Ecto neural progenitor cell (in vitro differentiated cells): ENCODE results near the gene CCDC91.
"Not testable (repeated sequence)": the region's sequence is repeated elsewhere in the genome, so short reads cannot be mapped to it uniquely, and the experiment has no call there.

Source experiments
- DNase-seq: peaks from one replicate; pipeline ENCODE4 v3.0.0-alpha.2; 2018; ENCODE audit warnings: low spot score

CCDC91 gene

DNA sequence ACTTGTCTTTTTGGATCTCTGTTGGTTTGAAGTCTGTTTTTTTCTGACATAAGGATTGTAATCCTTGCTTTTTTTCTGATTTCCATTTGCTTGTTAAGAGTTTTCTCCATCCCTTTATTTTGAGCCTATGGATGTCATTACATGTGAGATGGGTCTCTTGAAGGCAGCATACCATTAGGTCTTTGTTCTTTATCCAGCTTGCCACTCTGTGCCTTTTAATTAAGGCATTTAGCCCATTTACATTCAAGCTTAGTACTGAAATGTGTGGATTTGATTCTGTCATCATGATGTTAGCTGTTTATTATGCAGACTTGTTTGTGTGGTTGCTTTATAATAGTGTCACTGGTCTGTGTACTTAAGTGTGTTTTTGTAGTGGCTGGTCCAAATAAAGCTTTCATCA, 100.0 kb downstream of the CCDC91 start:
- no peak for DNase-seq

DNA sequence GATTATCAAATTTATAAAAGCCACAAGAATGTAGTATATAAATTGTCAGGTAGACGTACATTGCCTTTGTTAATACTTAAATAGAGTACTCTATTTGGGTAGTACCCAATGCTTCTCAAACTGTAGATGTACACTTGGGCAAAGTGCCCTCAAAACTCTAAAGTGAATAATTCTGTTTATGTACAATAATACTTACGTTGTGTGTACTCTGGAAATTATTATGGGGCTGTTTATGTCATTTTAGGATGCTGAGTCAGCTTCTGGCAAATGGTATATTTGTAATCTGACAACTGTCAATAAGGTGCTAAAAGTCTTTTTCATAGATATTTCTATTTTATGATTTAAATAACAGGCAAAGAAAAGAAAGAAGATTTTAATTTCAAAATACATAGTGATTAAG, 102.4 kb downstream of the CCDC91 start:
- DNase-seq: no peak

DNA sequence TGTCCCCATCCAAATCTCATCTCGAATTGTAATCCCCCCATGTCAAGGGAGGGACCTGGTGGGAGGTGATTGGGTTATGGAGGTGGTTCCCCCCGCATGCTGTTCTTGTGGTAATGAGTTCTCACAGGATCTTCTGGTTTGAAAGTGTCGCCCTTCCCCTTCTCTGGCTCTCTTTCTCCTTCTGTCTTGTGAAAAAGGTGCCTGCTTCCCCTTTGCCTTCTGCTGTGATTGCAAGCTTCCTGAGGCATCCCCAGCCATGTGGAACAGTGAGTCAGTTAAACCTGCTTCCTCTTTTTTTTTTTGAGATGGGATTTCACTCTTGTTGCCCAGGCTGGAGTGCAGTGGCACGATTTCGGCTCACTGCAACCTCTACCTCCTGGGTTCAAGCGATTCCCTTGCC, 104.0 kb downstream of the CCDC91 start:
- no peak for DNase-seq

DNA sequence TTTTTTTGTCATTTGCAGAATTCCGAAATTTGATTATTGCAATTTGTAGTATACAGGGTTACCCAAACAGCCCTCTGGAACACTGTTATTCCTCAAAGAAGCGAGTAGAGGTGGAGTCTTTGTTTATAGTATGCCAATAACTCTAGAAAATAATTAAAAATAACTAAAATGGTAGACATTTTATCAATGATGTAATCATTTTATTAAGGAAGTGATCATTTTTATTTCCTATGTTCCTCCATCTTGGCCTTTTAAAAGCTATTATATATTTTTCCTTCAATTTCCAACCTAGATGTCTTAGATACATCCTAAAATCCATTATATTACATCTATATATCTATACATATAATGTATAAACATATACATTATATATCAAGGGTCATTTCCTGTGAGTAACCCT, 106.0 kb downstream of the CCDC91 start:
- DNase-seq: no peak

DNA sequence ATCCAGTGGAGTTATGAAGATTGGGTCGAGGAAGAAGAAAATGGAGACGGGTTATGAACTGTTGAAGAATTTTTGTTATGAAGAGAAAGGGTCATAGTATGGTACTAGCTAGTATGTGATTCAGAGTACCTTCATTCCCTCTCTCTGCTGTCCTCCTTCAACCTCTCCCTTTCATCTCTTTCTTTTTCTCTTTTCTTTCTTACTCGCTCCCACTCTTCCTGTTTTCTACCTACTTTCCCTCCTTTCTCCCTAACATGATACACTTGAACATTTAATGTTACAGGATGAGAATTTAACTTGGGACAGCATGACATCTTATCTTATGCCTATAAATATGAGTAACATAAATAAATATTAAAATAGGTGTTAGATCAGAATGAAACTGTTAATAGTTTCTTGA, 112.9 kb downstream of the CCDC91 start:
- DNase-seq: no peak

DNA sequence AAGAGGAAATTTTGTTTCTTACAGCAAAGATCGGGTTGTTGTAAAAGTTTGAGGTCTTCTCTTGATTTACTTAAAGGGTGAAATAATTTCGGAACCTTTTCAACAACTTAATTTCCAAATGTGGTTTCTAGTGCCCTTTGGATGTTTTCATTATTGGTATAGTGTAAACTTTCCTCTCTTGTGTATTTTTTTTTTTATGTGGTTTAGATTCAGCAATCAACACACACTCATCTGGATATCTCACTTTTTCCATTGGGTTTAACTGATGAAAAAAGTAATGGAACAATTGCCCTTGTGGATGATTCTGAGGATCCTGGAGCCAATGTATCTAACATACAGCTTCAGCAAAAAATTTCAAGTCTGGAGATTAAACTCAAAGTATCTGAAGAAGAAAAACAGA, 116.3 kb downstream of the CCDC91 start:
- no peak for DNase-seq

DNA sequence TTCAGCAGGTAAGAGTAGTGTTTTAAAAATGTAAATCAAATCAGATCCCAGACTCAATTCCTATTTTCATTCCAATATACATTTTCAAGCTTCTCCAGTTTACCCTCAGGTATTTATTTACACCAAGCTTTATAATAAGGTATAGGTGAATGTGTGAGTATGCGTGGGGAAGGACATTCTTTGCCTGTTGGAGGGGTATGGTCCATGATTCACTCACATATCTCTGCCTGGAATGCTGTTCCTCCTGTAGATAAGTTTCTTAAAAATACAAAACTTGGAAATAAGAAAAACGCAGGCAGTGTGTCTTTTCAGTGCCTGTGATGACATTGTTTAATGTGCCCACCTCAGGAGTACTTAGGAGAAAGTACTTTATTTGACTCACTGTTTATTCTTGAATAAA, 118.6 kb downstream of the CCDC91 start:
- DNase-seq: no peak

DNA sequence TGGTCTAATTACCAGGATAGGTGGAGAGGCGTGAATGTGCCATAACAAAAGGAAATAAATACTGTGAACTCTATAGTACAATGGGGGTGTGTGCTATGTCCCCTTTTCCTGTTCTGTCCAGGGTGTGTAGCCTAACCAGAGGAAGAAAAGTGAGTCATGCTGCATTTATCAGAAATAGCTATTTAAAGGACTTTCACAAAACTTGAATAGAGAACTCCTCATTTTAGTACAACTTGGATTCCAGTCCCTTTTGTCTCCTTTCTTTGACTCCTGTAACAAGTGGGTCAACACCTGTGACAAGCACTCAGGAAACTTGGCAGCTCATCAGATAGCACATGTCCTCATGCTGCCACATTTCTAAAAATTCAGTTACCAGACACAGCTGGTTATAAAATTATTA, 123.4 kb downstream of the CCDC91 start:
- no peak for DNase-seq

DNA sequence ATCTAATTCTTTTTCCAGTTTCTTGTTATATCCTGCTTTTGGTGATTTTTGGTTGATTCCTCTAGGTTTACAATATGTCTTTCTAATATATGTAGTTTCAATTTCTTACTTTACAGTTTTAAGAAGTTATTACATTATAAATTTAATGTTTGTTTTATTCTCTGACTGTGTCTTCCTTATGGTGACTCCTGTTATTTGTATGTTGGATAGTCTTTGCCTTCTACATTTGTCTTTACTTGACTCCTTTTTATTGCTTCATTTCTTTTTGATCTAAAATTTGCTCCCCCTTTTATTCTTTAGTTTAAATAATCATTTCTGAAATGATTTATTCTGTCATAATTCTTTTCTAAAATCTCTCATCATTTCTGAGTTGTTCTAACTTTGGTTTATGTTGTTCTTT, 125.8 kb downstream of the CCDC91 start:
- no peak for DNase-seq

DNA sequence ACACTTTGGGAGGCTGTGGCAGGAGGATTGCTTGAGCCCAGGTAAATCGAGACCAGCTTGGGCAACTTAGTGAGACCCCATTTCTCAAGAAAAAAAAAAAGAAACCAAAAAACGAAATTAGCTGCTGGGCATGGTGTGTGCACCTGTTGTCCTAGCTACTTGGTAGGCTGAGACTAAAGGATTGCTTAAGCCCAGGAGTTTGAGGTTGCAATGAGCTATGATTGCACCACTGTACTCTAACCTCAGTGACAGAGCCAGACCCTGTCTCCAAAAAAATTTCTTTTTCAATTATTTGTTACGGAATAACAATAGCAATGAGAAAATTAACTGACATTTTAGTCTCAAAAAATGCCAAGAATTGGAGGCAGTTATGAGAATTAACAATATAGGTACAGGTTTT, 128.0 kb downstream of the CCDC91 start:
- no peak for DNase-seq

DNA sequence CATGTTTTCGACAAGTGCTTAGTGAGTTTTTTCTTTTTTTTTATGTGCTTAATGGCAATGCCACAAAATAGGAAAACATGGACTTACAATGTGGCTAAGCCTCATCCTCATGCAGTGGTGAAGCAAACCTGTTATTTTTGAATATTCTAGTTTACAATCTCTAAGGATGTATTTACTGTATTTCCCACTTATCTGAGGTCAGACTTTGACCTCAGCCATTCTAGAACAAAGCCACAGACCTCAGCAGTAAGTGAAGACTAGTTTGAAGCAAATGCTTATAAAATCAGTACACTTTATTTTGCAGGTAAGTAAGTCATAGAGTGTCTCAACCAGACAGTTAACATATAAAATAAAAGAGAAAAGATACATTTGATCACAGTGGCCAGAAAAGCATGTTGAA, 130.1 kb downstream of the CCDC91 start:
- DNase-seq: no peak

DNA sequence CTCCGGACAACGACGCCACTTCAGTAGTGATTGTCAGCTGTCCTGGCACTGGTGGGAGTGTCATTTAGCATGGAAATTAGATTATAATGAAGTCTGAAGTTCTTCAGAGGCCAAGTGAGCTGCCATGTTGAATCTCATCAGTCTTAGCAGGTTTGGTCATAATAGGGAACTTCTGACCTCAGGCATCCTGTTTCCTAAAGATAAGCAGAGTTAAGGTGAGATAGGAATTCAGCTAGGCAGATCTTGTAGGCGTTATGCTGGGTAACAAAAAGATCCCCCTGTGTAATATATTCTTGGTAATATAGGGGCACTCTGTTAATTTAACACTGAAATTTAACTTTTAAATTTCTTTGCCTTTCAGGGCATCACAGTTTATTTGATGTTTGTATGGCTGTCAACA, 137.5 kb downstream of the CCDC91 start:
- DNase-seq: no peak

DNA sequence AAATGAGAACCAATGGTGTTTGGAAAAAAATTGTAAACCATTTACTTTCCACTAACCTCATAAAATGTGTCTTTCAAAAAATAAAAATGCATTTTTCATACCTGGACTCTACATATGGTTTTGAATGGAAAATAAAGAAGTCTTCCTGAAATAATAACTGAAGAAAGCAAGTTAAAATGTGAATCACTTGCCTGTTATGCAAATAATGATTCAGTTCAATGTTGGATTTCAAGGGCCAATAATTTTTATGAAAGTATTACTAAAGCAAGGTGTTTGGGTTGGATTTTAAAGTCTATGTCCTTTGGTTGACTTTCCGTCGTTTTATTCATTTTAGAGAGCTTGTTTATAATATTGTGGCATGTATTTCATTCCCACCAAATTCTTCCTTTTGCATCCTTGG, 138.7 kb downstream of the CCDC91 start:
- DNase-seq: no peak

DNA sequence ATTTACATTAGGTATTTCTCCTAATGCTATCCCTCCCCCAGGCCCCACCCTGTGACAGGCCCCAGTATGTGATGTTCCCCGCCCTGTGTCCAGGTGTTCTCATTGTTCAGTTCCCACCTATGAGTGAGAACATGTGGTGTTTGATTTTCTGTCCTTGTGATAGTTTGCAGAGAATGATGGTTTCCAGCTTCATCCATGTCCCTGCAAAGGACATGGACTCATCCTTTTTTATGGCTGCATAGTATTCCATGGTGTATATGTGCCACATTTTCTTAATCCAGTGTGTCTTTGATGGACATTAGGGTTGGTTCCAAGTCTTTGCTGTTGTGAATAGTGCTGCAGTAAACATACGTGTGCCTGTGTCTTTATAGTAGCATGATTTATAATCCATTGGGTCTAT, 139.5 kb downstream of the CCDC91 start:
- DNase-seq: not testable (repeated sequence)

DNA sequence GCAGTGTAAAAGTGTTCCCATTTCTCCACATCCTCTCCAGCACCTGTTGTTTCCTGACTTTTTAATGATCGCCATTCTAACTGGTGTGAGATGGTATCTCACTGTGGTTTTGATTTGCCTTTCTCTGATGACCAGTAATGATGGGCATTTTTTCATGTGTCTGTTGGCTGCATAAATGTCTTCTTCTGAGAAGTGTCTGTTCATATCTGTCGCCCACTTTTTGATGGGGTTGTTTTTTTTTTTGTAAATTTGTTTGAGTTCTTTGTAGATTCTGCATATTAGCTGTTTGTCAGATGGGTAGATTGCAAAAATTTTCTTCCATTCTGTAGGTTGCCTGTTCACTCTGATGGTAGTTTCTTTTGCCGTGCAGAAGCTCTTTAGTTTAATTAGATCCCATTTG, 140.0 kb downstream of the CCDC91 start:
- not testable (repeated sequence) for DNase-seq

DNA sequence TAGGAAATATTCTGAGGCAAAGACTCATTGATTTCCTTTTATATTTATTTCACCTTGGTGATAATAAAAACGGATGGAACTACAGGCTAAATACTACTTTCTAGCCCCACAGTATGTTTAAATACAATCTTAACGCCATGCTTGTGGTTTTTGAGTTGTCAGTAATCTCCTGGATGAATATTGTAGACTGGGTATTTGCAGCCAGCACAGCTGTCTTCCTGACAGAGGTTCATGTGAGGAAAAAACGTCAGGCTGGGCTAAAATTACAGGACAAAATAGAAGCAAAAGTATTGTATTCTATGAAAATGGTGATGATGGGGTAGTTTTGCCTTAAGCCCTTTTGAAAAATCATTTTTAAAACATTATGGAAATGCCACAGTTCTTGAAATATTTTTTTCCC, 140.9 kb downstream of the CCDC91 start:
- no peak for DNase-seq

DNA sequence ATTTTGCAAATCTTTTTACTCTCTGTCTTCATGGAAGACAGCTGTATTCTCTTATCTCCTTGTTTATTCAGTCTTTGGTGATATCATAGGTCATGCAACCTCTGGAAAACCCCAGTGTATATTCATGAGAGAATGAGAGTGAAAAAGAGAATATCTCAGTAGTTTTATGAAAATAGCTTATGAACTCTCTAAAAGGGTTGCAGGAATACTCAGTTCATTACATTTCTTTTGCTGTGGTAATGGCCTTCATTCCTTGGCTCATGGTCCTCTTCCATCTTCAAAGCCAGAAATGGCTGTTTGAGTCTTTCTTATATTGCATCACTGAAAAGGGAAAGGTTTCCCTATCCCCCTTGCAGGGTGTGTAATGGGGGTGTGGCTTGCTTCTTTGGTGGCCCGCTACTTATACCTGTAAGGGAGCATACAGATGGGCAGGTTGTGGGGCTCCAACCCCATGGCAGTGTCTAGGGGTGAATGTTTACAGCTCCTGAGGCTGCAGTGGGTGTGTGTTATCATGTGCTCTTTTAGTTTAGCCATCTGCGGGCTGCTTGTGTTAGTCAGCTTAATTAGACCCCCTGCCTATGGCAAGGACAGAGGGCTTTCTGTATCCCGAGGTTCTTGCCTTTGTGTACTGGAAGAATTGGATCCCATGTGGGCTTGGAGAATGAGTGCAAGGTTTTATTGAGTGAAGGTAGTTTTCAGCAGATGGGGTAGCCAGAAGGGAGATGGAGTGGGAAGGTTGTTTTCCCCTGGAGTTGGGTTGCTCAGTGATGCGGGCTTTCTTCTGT, 150.2 kb downstream of the CCDC91 start:
- DNase-seq: peak; percentile 47

DNA sequence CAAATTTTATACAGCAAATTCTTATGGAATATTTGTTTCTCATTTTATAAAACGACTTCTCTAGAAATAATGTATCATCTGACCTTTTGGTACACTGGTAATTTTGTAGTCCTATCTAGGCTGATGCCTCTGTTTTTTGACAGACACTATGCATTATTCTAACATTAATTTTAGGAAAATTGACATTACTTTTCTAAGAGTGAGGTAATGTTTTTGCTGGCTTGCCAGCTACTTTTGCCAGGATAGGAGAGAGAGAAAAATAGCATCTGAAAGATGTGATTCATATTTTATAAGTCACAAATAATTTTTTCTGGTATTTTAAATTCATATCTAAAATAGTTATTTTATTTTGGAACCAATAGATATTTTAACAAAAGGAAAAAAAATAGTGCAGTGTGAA, 153.5 kb downstream of the CCDC91 start:
- no peak for DNase-seq

DNA sequence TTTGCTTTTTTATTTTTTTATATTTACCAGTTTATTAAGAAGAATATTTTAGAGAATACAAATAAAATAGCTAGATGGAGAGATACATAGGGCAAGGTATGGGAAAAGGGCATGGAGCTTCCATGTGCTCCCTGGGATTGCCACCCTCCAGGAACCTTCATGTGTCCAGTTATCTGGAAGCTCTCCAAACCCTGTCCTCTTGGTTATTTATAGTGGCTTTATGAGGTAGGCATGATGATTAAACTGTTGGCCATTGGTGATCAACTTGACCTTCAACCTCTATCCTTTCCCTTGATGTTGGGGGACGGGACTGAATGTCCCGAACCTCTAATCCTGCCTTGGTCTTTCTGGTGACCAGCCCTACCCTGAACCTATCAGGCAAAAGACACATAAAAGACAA, 156.3 kb downstream of the CCDC91 start:
- no peak for DNase-seq

DNA sequence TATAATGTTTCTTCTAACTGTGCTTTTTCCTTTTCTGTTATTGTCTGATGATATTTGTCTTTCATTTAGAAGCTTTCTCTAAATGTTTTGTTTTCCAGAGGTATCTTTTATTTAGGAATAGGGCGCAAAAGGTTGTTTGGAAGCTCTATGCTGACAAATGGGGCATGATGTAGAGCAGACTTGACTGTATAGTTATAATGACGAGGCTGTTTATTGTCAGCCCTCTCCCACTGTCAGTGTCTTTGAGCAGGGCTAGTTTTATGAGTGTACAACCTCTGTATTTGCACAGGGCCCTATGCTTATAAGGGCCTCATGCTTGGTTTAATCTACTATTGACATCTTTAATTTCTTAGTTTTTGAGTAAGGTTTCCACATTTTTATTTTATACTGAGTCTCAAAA, 158.9 kb downstream of the CCDC91 start:
- no peak for DNase-seq

DNA sequence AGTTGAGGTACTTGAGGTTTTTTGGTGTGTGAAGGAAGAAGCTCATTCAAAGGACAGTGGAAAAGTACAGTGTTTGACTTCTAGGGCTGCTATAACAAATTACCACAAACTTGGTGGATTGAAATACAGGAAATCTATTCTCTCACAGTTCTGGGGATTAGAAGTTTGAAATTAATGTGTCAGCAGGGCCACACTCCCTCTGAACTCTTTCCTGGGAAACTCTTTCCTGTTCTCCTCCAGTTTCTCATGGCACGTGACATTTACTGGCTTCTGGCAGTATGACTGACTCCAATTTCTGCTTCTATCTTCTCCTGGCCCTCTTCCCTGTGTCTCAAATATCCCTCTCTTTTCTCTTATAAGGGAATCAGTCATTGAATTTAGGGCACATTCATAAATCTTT, 160.2 kb downstream of the CCDC91 start:
- no peak for DNase-seq

DNA sequence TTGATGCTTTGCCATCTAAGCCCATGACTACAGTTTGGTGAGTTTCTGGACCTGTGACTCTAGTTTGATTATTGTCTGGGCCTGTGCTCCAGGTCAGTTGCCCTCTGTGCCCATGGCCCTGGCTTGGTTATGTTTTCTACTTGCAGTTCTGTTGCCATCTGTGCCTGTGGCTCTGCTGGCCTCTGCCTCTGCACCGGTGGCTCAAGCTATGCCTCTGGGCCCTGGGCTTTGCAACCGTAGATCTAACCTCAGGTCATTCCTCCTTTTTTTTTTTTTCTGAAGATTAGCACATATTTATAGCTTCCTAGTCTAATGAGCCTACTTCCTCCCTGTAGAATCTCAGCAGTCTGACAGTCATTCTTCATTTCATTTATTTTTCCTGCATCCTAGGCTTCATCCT, 161.2 kb downstream of the CCDC91 start:
- DNase-seq: no peak

DNA sequence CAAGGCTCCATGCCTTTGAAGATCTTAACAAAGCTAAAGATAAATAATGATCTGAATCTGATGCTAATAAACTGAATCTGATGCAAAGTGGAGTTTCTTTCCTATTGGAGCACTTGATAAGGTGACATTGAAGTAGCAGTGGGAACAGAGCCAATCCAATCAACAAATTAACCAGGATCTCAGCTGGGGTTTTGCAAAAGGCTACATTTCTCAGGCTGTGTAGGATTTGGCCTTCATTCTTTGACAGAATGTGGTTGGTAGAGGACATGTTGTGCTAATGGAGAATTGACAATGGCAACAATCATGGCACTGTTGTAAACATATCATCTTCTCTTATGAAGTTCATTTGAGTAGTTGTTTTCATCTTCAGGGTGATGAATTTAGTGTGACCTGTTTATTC, 164.9 kb downstream of the CCDC91 start:
- no peak for DNase-seq

DNA sequence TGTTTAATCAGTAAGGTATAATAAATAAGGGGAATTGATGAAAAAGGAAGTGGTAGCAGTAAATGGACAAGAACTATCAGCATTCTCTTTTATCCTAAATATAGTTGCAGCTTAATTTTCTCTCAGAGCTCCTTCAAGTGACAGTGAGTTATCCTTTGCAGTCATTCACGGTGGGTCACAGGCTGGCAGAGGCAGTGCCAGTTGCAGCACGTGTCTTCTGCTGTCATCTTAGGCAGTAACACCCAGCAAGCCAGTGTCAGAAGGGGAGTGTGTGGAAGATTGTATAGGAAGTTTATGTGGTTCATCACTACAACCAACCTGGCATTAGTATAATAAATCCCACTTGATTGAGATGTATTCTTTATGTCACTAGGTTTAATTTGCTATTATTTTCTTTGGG, 170.0 kb downstream of the CCDC91 start:
- DNase-seq: no peak

DNA sequence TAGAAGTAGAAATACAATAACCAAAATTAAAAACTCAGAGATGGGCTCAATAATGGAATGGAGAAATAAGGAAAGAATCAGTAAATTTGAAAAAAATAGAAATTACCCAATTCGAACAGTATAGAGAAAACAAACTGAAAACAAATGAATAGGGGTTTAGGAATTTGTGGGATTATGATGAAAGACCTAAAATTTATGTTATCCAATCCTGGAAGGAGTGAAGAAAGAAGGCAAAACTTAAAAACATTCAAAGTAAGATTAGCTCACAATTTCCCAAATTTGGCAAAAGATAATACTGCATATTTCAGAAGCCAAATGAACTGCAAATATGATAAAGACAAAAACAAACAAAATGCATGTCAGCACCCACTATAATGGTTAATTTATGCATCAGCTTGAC, 177.1 kb downstream of the CCDC91 start:
- DNase-seq: no peak
